Aorta (tissue), 5 donors: ENCODE results near the gene FFAR3. TPM values are rescaled to one million over a fixed set of nuclear protein-coding genes. Genes with fewer than 3 reads are reported as not detected.

ENCODE experiments used
- ATAC-seq: fragments of 200-7000 bp; cut with Tn5 transposase; one replicate; pipeline ENCODE4 v1.9.1; 2022; ENCODE audit warnings: moderate library complexity; ENCODE audit not compliant: low FRiP score
- DNase-seq, 2 donors: peaks; one replicate each; pipeline ENCODE4 v3.0.0-alpha.2; 2020
- H3K27ac ChIP-seq, 2 donors: one replicate each; pipeline ENCODE4 v1.5.1; 2013; ENCODE audit warnings: low read length in 2 of 2, mild to moderate bottlenecking in 2 of 2, moderate library complexity in 2 of 2, control low read depth in 1 of 2, inconsistent platforms in 1 of 2, low read depth in 1 of 2
- H3K27me3 ChIP-seq, 2 donors: one replicate each; pipeline ENCODE4 v1.6.1; 2013; ENCODE audit warnings: control low read depth in 1 of 2, low read length in 1 of 2, mild to moderate bottlenecking in 1 of 2, moderate library complexity in 1 of 2; ENCODE audit not compliant: insufficient read depth in 2 of 2, control insufficient read depth in 1 of 2
- H3K36me3 ChIP-seq, 2 donors: one replicate each; pipeline ENCODE4 v1.6.1; 2013; ENCODE audit warnings: control low read depth in 1 of 2, low read length in 1 of 2, mild to moderate bottlenecking in 1 of 2; ENCODE audit not compliant: insufficient read depth in 2 of 2, control insufficient read depth in 1 of 2
- H3K4me1 ChIP-seq, 2 donors: one replicate each; pipeline ENCODE4 v1.6.1; 2013; ENCODE audit warnings: low read length in 2 of 2, control low read depth in 1 of 2, mild to moderate bottlenecking in 1 of 2, moderate library complexity in 1 of 2; ENCODE audit not compliant: insufficient read depth in 2 of 2, control insufficient read depth in 1 of 2
- H3K4me3 ChIP-seq, 2 donors: one replicate each; pipeline ENCODE4 v1.5.1; 2013; ENCODE audit warnings: low read length in 2 of 2, control low read depth in 1 of 2, mild to moderate bottlenecking in 1 of 2
- H3K9me3 ChIP-seq: one replicate; pipeline ENCODE4 v1.6.1; 2013; ENCODE audit warnings: mild to moderate bottlenecking, low read length; ENCODE audit not compliant: control insufficient read depth
- WGBS, 2 donors: extraction: QIAGEN DNeasy Blood & Tissue Kit; methylation state at CpG; one replicate each; pipeline ENCODE4 v1.1.7; 2013; 5-methylcytosine and 5-hydroxymethylcytosine counted together
- intact Hi-C, 2 donors: fragments of 100-400 bp; cut with DNase I; formaldehyde crosslinking; loops; one replicate each; pipeline versions ENCODE4 v1.14.2 to v1.15.0; 2022
- polyA plus RNA-seq, 2 donors: library from polyadenylated mRNA; stranded (reverse); fragments of 200-250 nt; gene quantifications; one replicate each; pipeline ENCODE4 v1.2.3, GENCODE V29; 2013
- total RNA-seq, 2 donors: library from RNA; stranded (reverse); fragmentation: NEBNext Ultra II Directional; extraction: Animal tissue kit (Norgen Biotek cat#: 25700); gene quantifications; one replicate each; pipeline ENCODE4 v1.2.1, GENCODE V29; 2021
- donor health status: healthy with polysubstance abuse.
- donor health status: Bipolar disorder and iron deficiency.
- donor health status: DM: no; HTN: no; CAD: no.
- donor health status: DM: no; HTN: no; CAD: no.
- donor health status: DM: yes; HTN: yes; CAD: no.

Gene FFAR3
- total and polyA plus RNA-seq, 4 donors, result 0.32 to 0.39 TPM; not detected in 2

DNA sequence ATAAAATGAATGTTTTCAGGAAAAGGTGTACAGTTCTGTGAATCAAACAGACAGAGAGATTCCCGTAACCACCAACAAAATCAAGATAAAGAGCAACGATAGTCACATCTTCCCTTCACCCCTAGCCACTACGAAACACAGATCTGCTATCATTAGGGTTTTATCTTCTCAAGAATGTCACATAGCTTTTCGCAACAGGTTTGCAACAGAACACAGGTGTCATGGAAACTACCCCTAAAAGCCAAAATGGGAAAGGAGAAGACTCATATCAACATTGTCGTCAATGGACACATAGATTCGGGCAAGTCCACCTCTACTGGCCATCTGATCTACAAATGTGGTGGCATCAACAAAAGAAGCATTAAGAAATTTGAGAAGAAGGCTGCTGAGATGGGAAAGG, 23.7 kb downstream of the FFAR3 start:
- Histone ChIP-seq H3K27me3 (peaks cover 0 to 2% of the 10 kb centered on the region in 2 donors), H3K9me3 (peaks cover 3% of the 10 kb centered on the region), H3K4me3 (no peak overlapping the region), H3K36me3 (no peaks in the 10 kb centered on the region), H3K4me1 (no peaks in the 10 kb centered on the region), H3K27ac (no peak overlapping the region)
- DNase-seq (no peak), ATAC-seq (no peak)
- WGBS, 2 donors, result 89 to 92% methylated on average over 6 of the region's 6 CpGs
- intact Hi-C loops, result no loop called here

DNA sequence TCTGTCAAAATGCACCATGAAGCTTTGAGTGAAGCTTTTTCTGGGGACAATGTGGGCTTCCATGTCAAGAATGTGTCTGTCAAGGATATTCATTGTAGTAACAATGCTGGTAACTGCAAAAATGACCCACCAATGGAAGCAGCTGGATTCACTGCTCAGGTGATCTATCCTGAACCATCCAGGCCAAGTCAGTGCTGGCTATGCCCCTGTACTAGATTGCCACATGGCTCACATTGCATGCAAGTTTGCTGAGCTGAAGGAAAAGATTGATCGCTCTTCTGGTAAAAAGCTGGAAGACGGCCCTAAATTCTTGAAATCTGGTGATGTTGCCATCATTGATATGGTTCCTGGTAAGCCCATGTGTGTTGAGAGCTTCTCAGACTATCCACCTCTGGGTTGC, 25.3 kb downstream of the FFAR3 start:
- no peak overlapping the region for H3K27ac ChIP-seq
- peaks cover 0 to 2% of the 10 kb centered on the region in 2 donors for H3K27me3 ChIP-seq
- H3K9me3 ChIP-seq, result peaks cover 2% of the 10 kb centered on the region
- intact Hi-C loops, result no loop called here
- 84 to 87% methylated on average over 2 of the region's 2 CpGs for WGBS, 2 donors
- H3K4me3 ChIP-seq, result no peak overlapping the region
- H3K4me1 ChIP-seq, result no peaks in the 10 kb centered on the region
- no peak for ATAC-seq
- no peaks in the 10 kb centered on the region for H3K36me3 ChIP-seq
- no peak for DNase-seq

DNA sequence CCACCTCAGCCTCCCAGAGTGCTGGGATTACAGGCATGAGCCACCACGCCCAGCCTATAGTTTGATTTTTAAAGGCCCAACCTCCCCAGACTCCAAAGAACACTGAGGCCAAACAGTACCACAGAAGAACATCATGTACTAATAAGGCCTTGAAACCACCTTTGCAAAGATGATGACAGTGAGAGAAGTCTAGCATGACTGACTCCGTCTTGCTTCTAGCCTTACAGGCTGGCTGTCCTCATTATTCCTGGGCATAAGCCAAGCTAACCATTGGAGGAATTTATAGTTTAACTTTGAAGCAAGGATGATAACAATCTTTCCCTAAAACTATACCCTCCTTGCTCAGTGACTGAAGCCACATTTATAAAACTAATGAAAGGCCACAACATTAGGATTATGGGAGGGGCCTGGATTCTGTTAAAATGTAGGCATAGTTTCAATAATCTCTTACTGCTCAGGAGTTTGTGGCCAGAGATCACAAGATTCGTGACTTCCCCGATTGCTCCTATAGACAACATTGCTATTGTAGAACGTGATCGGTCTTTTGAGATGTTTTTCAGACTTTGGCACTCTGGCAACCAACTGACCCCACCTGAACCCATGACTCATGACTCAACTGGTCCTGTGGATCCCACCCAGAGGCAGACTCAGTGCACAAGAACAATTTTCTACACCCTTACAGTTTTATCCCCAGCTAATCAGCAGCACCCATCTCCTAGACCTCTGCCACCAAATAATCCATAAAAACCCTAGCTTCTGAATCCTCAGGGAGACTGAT, 30.2 kb downstream of the FFAR3 start:
- Histone ChIP-seq H3K27me3 (peaks cover 0 to 2% of the 10 kb centered on the region in 2 donors), H3K9me3 (peaks cover 2% of the 10 kb centered on the region), H3K36me3 (no peaks in the 10 kb centered on the region), H3K27ac (no peak overlapping the region), H3K4me1 (no peaks in the 10 kb centered on the region), H3K4me3 (no peak overlapping the region)
- DNase-seq (no peak), ATAC-seq (no peak)
- intact Hi-C loops, result no loop called here
- 69 to 75% methylated on average over 6 of the region's 6 CpGs for WGBS, 2 donors

GRCh38 chr19:35389192-35389861, 31.1 kb downstream of the FFAR3 start:
- no peaks in the 10 kb centered on the region for H3K27me3 ChIP-seq
- H3K27ac ChIP-seq, result no peak overlapping the region
- ATAC-seq (no peak), DNase-seq (no peak)
- WGBS, 2 donors, result 58 to 66% methylated on average over 6 of the region's 6 CpGs
- H3K4me1 ChIP-seq, result no peaks in the 10 kb centered on the region
- H3K9me3 ChIP-seq, result no peaks in the 10 kb centered on the region
- H3K4me3 ChIP-seq, result no peak overlapping the region
- intact Hi-C loops, result no loop called here
- H3K36me3 ChIP-seq, result no peaks in the 10 kb centered on the region

DNA sequence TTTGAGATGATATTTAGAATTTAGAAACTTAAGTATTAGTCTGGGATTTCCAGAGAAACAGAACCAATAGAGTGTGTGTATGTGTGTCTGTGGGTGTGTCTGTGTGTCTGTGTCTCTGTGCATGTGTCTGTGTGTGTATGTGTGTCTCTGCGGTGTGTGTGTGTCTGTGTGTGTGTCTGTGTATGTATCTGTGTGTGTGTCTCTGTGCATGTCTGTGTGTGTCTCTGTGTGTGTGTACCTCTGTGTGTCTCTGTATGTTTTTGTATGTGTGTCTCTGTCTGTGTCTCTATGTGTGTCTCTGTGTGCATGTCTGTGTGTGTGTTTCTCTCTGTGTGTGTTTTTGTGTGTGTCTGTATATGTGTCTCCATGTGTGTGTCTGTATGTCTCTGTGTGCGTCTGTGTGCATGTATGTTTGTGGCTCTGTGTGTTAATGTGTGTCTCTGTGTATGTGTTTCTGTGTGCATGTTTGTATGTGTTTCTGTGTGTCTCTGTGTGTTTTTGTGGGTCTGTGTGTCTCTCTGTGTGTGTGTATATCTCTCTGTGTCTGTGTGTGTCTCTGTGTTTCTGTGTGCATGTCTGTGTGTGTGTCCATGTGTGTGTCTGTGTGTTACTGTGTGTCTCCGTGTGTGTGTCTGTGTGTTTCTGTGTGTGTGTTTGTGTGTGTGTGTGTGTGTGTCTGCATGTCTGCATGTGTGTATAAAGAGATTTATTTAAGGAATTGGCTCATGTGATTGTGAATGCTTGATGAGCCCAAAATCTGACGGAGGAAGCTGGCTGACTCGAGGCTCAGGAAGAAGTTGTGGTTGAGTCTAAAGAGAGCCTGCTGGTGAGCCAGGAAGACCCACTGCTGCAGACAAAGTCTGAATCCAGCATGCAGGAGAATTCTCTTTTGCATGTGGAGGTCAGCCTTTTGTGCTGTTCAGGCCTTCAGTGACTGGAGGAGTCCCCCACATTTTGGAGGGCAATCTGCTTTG, 34.8 kb downstream of the FFAR3 start:
- WGBS, 2 donors, result 68 to 72% methylated on average over 5 of the region's 5 CpGs
- Histone ChIP-seq H3K9me3 (no peaks in the 10 kb centered on the region), H3K4me3 (no peak overlapping the region), H3K36me3 (no peaks in the 10 kb centered on the region), H3K4me1 (no peaks in the 10 kb centered on the region), H3K27me3 (no peaks in the 10 kb centered on the region), H3K27ac (no peak overlapping the region)
- DNase-seq (no peak), ATAC-seq (no peak)
- intact Hi-C loops, result no loop called here

GRCh38 chr19:35395382-35396199, 37.3 kb downstream of the FFAR3 start:
- intact Hi-C loops, result no loop called here
- Histone ChIP-seq H3K27me3 (no peaks in the 10 kb centered on the region), H3K4me3 (no peak overlapping the region), H3K4me1 (no peaks in the 10 kb centered on the region), H3K27ac (no peak overlapping the region), H3K36me3 (no peaks in the 10 kb centered on the region), H3K9me3 (no peaks in the 10 kb centered on the region)
- ATAC-seq (no peak), DNase-seq (no peak)
- WGBS, 2 donors, result 32 to 33% methylated on average over 19 of the region's 19 CpGs

GRCh38 chr19:35396240-35396885, 38.1 kb downstream of the FFAR3 start:
- ATAC-seq (no peak), DNase-seq (no peak)
- no peak overlapping the region for H3K27ac ChIP-seq
- no peaks in the 10 kb centered on the region for H3K4me1 ChIP-seq
- no peaks in the 10 kb centered on the region for H3K9me3 ChIP-seq
- intact Hi-C loops, result no loop called here
- no peaks in the 10 kb centered on the region for H3K36me3 ChIP-seq
- H3K27me3 ChIP-seq, result no peaks in the 10 kb centered on the region
- H3K4me3 ChIP-seq, result no peak overlapping the region
- WGBS, 2 donors, result 88 to 89% methylated on average over 14 of the region's 14 CpGs

GRCh38 chr19:35397064-35397463, 38.8 kb downstream of the FFAR3 start:
- intact Hi-C loops, result no loop called here
- no peak for ATAC-seq
- WGBS, 2 donors, result 80 to 81% methylated on average over 6 of the region's 6 CpGs
- no peak overlapping the region for H3K27ac ChIP-seq
- no peaks in the 10 kb centered on the region for H3K27me3 ChIP-seq
- H3K9me3 ChIP-seq, result no peaks in the 10 kb centered on the region
- H3K4me3 ChIP-seq, result no peak overlapping the region
- no peaks in the 10 kb centered on the region for H3K36me3 ChIP-seq
- no peaks in the 10 kb centered on the region for H3K4me1 ChIP-seq
- DNase-seq, result no peak
